Measurements from ENCODE around the gene COQ8B. TPM values are rescaled to one million over a fixed set of nuclear protein-coding genes. Genes with fewer than 3 reads are reported as not detected.

Gene COQ8B
- total RNA-seq, 2 donors from 2014 or later, result 61.2 to 64.4 TPM

DNA sequence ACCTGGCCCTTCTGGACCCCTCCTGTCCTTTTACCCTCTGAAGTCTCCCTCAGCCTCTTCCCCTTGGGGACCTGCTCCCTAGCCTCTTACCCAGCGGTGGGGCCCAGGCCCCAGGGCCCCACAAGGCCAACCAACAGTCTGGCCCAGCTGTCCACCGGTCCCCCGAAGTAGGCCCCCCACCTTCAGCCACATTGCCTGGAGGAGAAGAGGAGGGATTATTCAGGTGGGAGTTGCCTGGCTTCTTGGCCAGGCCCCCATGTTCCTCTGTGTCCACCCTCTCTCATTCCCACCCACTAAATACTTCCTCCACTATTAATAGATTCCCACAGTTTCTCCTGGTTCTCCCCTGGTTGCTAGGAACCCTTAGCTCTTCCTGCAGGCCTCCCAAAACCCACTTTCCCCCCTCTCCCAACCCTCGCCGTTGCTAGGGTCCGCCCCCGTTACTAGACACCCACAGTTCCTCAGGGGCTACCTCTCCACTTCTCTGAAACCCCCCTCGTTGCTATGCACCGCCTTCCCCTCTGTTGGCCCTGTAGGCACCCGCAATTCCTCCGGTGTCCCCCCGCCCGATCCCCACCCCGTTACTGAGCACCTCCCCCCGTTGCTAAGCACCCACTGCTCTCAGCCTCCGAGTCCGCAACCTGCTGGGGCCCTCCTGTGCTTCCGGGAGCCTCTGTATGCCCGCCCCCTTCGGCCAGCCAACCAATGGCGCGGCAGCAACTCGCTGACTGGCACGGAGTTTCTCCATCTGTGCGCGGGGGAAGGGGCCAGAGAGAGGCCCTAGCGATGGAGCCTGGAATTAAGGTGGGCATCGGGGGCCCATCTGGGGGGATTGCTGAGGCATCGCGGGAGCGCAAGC lies 2.0 kb downstream of the COQ8B start:
- intact Hi-C loops (cut with DNase I), result no loop called here
- Histone ChIP-seq H3K27me3 (replicated peaks; ENCODE audit: insufficient read depth) (no peaks in the 10 kb centered on the region), H3K4me1 (replicated peaks) (no peaks in the 10 kb centered on the region), H3K4me3 (peak overlapping the region; percentile 28 to 79), H3K9me3 (no peaks in the 10 kb centered on the region), H3K36me3 (no peaks in the 10 kb centered on the region), H3K27ac (peak overlapping the region; percentile 99 to 100)
- TF ChIP-seq POLR2AphosphoS5 (IDR thresholded peaks at IDR 0.05) (peak; percentile 78), POLR2A (IDR thresholded peaks at IDR 0.05) (no peak)
- TF ChIP-seq, protein P1, sequence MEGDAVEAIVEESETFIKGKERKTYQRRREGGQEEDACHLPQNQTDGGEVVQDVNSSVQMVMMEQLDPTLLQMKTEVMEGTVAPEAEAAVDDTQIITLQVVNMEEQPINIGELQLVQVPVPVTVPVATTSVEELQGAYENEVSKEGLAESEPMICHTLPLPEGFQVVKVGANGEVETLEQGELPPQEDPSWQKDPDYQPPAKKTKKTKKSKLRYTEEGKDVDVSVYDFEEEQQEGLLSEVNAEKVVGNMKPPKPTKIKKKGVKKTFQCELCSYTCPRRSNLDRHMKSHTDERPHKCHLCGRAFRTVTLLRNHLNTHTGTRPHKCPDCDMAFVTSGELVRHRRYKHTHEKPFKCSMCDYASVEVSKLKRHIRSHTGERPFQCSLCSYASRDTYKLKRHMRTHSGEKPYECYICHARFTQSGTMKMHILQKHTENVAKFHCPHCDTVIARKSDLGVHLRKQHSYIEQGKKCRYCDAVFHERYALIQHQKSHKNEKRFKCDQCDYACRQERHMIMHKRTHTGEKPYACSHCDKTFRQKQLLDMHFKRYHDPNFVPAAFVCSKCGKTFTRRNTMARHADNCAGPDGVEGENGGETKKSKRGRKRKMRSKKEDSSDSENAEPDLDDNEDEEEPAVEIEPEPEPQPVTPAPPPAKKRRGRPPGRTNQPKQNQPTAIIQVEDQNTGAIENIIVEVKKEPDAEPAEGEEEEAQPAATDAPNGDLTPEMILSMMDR (IDR thresholded peaks at IDR 0.05), result peak in 3 of 4 experiments; percentile 18 to 23 (median 23)
- 2% methylated on average over 31 of the region's 31 CpGs for WGBS
- peak; percentile 96 for DNase-seq (ENCODE audit: low spot score)

DNA sequence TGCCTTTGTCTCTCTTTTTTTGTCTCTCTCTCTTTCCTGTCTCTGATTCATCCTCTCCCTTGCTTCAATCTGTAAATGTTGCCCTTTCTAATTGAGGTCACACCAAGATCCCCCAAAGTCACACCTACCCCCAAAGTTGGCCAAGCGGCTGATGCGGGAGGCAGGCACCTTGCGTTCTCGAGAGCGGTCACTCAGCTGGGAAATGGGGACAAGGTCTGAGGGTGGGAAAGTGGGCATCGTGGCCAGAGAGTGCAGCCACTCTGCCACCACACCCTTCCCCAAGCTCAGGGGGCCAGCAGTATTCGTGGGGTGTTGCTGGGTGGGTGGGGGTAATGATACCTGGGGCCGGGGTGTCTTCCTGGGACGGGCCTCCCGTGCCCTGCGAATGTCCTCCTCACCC lies 2.7 kb downstream of the COQ8B start:
- TF ChIP-seq POLR2A (IDR thresholded peaks at IDR 0.05) (no peak), POLR2AphosphoS5 (IDR thresholded peaks at IDR 0.05) (no peak)
- TF ChIP-seq, protein P1 (IDR thresholded peaks at IDR 0.05), result no peak
- Histone ChIP-seq H3K27ac (peak overlapping the region; percentile 99 to 100), H3K4me3 (peak overlapping the region; percentile 28 to 79), H3K9me3 (no peaks in the 10 kb centered on the region), H3K36me3 (no peaks in the 10 kb centered on the region), H3K4me1 (replicated peaks) (no peaks in the 10 kb centered on the region), H3K27me3 (replicated peaks; ENCODE audit: insufficient read depth) (no peaks in the 10 kb centered on the region)
- WGBS, result 81% methylated on average over 11 of the region's 11 CpGs
- no peak for DNase-seq (ENCODE audit: low spot score)
- intact Hi-C loops (cut with DNase I), result no loop called here

DNA sequence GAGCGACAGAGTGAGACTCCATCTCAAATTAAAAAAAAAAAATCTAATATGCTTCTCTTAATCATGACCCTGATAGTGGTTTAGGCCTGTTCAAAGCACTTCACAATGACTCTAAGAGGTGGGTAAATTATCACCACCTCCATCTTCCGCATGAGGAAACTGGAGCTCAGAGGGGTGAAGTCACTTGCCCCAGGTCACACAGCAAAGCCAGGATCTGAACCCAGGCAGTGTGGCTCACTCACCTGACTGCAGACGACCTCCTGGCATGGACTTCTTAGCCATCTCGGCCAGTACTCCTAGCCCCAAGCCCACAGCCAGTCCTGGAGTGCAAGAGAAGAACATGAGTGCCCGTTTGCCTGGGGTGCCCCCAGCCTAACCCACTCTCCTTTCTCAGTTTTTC lies 6.9 kb downstream of the COQ8B start:
- TF ChIP-seq POLR2A (IDR thresholded peaks at IDR 0.05), result no peak
- no peak for TF ChIP-seq POLR2AphosphoS5 (IDR thresholded peaks at IDR 0.05)
- TF ChIP-seq, protein P1 (IDR thresholded peaks at IDR 0.05), result no peak
- WGBS, result 89% methylated on average over 5 of the region's 5 CpGs
- H3K36me3 ChIP-seq, result no peaks in the 10 kb centered on the region

DNA sequence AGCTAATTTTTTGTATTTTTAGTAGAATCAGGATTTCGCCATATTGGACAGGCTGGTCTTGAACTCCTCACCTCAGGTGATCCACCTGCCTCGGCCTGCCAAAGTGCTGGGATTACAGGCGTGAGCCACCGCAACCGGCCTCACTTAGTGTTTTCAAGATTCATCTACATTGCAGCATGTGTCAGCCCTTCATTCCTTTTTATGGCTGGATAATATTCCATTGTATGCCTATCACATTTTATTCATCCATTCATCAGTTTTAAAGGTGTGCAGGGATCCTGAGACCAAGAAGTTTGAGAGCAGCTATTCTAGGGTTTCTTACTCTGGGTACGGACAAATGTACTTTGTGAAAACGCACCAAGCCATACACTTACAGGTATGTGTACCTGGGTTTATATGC lies 9.1 kb downstream of the COQ8B start:
- H3K9me3 ChIP-seq, result no peaks in the 10 kb centered on the region
- H3K36me3 ChIP-seq, result no peaks in the 10 kb centered on the region
- no peak overlapping the region for H3K4me3 ChIP-seq
- no peaks in the 10 kb centered on the region for H3K4me1 ChIP-seq (replicated peaks)
- 95% methylated on average over 7 of the region's 7 CpGs for WGBS
- no peak for DNase-seq (ENCODE audit: low spot score)
- no peak overlapping the region for H3K27ac ChIP-seq
- no peaks in the 10 kb centered on the region for H3K27me3 ChIP-seq (replicated peaks; ENCODE audit: insufficient read depth)
- TF ChIP-seq POLR2AphosphoS5 (IDR thresholded peaks at IDR 0.05) (no peak), POLR2A (IDR thresholded peaks at IDR 0.05) (no peak)
- TF ChIP-seq, protein P1 (IDR thresholded peaks at IDR 0.05), result no peak
- intact Hi-C loops (cut with DNase I), result no loop called here

More for the DNA sequence above, 6.9 kb downstream of the COQ8B start:
- Histone ChIP-seq H3K4me3 (no peak overlapping the region), H3K27ac (no peak overlapping the region), H3K27me3 (replicated peaks; ENCODE audit: insufficient read depth) (no peaks in the 10 kb centered on the region), H3K9me3 (no peaks in the 10 kb centered on the region), H3K4me1 (replicated peaks) (no peaks in the 10 kb centered on the region)
- DNase-seq (ENCODE audit: low spot score), result no peak
- intact Hi-C loops (cut with DNase I), result no loop called here
